K562 (cell line): ENCODE results near the gene DTX1. TPM values are rescaled to one million over a fixed set of nuclear protein-coding genes. Genes with fewer than 3 reads are reported as not detected.

Experiments used
- CBFB ChIP-seq: sonication (generic); formaldehyde crosslinking; IDR thresholded peaks from 2 replicates; pipeline ENCODE4 v1.4.0; 2020; ENCODE audit warnings: mild to moderate bottlenecking, missing genetic modification reagents
- CC2D1A ChIP-seq: fragments of 450-650 bp; IDR thresholded peaks from 2 replicates; pipeline ENCODE4 v1.6.1; 2017; ENCODE audit warnings: mild to moderate bottlenecking
- CEBPZ ChIP-seq: fragments of 150-350 bp; IDR thresholded peaks from 2 replicates; pipeline ENCODE4 v1.6.1; 2014; ENCODE audit warnings: low read depth, mild to moderate bottlenecking, low read length, borderline replicate concordance
- CREM ChIP-seq: IDR thresholded peaks from 2 replicates; pipeline ENCODE4 v1.6.1; 2014; ENCODE audit warnings: antibody characterized with exemption, low read depth
- GABPA ChIP-seq: fragments of 200-800 bp; sonication (Bioruptor generic); conservative IDR thresholded peaks from 2 replicates; pipeline ENCODE4 v1.6.1; 2016; ENCODE audit warnings: low read depth, missing genetic modification characterization, missing compliant biosample characterization
- GABPB1 ChIP-seq: sonication (generic); formaldehyde crosslinking; IDR thresholded peaks from 2 replicates; pipeline ENCODE4 v1.8.0; 2022; ENCODE audit warnings: mild to moderate bottlenecking, missing genetic modification reagents
- GABPB2 ChIP-seq: fragments of 250-450 bp; sonication (Bioruptor Pico); conservative IDR thresholded peaks from 2 replicates; pipeline ENCODE4 v1.5.1; 2021; ENCODE audit warnings: mild to moderate bottlenecking
- HMGXB4 ChIP-seq: sonication (generic); formaldehyde crosslinking; IDR thresholded peaks from 2 replicates; pipeline ENCODE4 v1.8.1; 2023; ENCODE audit warnings: mild to moderate bottlenecking, missing genetic modification reagents
- RAD21 ChIP-seq, 2 experiments: fragments of 250-450 bp in 1 of 2; fragments of 450-650 bp in 1 of 2; sonication (Bioruptor Pico) in 1 of 2; formaldehyde crosslinking in 1 of 2; IDR thresholded peaks in 1 of 2; conservative IDR thresholded peaks in 1 of 2; 2 replicates each; pipeline versions ENCODE4 v1.4.0 to v1.8.0; 2020 to 2022; ENCODE audit warnings: mild to moderate bottlenecking in 2 of 2, moderate library complexity in 1 of 2
- RBM34 ChIP-seq: fragments of 200-400 bp; formaldehyde crosslinking; IDR thresholded peaks from 2 replicates; pipeline ENCODE4 v1.6.1; 2018; ENCODE audit warnings: low read length, borderline replicate concordance; ENCODE audit not compliant: insufficient read depth
- SREBF1 ChIP-seq: fragments of 150-350 bp; IDR thresholded peaks from 2 replicates; pipeline ENCODE4 v1.6.1; 2014; ENCODE audit warnings: antibody characterized with exemption, low read depth, low read length, borderline replicate concordance
- ZNF263 ChIP-seq: sonication (generic); formaldehyde crosslinking; IDR thresholded peaks from 2 replicates; pipeline ENCODE4 v1.8.0; 2022; ENCODE audit warnings: mild to moderate bottlenecking, missing genetic modification reagents, borderline replicate concordance
- ZNF324 ChIP-seq: fragments of 250-450 bp; sonication (Bioruptor Pico); IDR thresholded peaks from 2 replicates; pipeline ENCODE4 v1.4.0; 2020; ENCODE audit warnings: mild to moderate bottlenecking
- ZNF551 ChIP-seq: fragments of 250-450 bp; sonication (Bioruptor Pico); IDR thresholded peaks from 2 replicates; pipeline ENCODE4 v1.5.0; 2021; ENCODE audit warnings: mild to moderate bottlenecking, moderate library complexity
- ZNF699 ChIP-seq: fragments of 250-450 bp; sonication (Bioruptor Pico); IDR thresholded peaks from 2 replicates; pipeline ENCODE4 v1.8.0; 2021; ENCODE audit warnings: mild to moderate bottlenecking, moderate library complexity; ENCODE audit not compliant: insufficient replicate concordance
- polyA plus RNA-seq, 8 experiments: library from polyadenylated mRNA; depleted of rRNA in 4 of 8; stranded (reverse) in 5 of 8; unstranded in 3 of 8; fragments of >200 nt; fragmentation: Nextera tagmentation in 2 of 8; fragmentation: Illumina TruSeq in 1 of 8; extraction: Ambion mirVana in 2 of 8; extraction: Trizol in 1 of 8; gene quantifications; 2 replicates each; pipeline versions ENCODE4 v1.2.1 to v1.2.3, GENCODE V29; 2011 to 2014; ENCODE audit warnings: inconsistent platforms in 1 of 8, missing spikeins in 1 of 8
- total RNA-seq, 7 experiments: library from RNA; depleted of rRNA in 6 of 7; stranded (reverse); fragments of >200 nt in 6 of 7; fragmentation: Illumina TruSeq in 2 of 7; extraction: Trizol in 2 of 7; gene quantifications; 2 replicates each; pipeline versions ENCODE4 v1.2.1 to v1.2.3, GENCODE V29; 2011 to 2021; ENCODE audit warnings: low replicate concordance in 1 of 7
- TF ChIP-seq, protein P1 (sequence below), 2 experiments: fragments of 450-650 bp in 1 of 2; sonication (generic) in 1 of 2; formaldehyde crosslinking in 1 of 2; IDR thresholded peaks in 1 of 2; conservative IDR thresholded peaks in 1 of 2; 2 replicates each; pipeline versions ENCODE4 v1.6.1 to v1.8.1; 2016 to 2023; ENCODE audit warnings: mild to moderate bottlenecking in 2 of 2, moderate library complexity in 2 of 2, inconsistent platforms in 1 of 2, missing genetic modification reagents in 1 of 2
- TF ChIP-seq, protein P2 (sequence below): fragments of 450-650 bp; IDR thresholded peaks from 2 replicates; pipeline ENCODE4 v1.6.1; 2016; ENCODE audit warnings: borderline replicate concordance

The DTX1 gene
- total and polyA plus RNA-seq, 9 of the 15 experiments (the other 6 are each of a cell fraction or from before 2014, with no cell fraction given) = not detected

GRCh38 chr12:113098441-113099028, 42.0 kb downstream of the DTX1 start (continued):
- no peak for TF ChIP-seq RBM34
- TF ChIP-seq ZNF263 (CRISPR knock-in tag) = no peak
- peak; percentile 25 for TF ChIP-seq CREM
- TF ChIP-seq GABPA = peak; percentile 65
- TF ChIP-seq, protein P1, sequence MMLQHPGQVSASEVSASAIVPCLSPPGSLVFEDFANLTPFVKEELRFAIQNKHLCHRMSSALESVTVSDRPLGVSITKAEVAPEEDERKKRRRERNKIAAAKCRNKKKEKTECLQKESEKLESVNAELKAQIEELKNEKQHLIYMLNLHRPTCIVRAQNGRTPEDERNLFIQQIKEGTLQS (IDR thresholded peaks at IDR 0.05) = 0 out of 2 replicates have a peak, but pooled peaks have one; percentile 19
- TF ChIP-seq, protein P1 (CRISPR knock-in tag; conservative IDR thresholded peaks at IDR 0.05) = 0 out of 2 replicates have a peak, but pooled peaks have one; percentile 33
- TF ChIP-seq, protein P2, sequence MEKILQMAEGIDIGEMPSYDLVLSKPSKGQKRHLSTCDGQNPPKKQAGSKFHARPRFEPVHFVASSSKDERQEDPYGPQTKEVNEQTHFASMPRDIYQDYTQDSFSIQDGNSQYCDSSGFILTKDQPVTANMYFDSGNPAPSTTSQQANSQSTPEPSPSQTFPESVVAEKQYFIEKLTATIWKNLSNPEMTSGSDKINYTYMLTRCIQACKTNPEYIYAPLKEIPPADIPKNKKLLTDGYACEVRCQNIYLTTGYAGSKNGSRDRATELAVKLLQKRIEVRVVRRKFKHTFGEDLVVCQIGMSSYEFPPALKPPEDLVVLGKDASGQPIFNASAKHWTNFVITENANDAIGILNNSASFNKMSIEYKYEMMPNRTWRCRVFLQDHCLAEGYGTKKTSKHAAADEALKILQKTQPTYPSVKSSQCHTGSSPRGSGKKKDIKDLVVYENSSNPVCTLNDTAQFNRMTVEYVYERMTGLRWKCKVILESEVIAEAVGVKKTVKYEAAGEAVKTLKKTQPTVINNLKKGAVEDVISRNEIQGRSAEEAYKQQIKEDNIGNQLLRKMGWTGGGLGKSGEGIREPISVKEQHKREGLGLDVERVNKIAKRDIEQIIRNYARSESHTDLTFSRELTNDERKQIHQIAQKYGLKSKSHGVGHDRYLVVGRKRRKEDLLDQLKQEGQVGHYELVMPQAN = no peak
- TF ChIP-seq GABPB2 (CRISPR knock-in tag) = no peak
- TF ChIP-seq ZNF324 (CRISPR knock-in tag) = no peak
- TF ChIP-seq HMGXB4 (CRISPR knock-in tag) = no peak
- TF ChIP-seq CEBPZ = no peak
- no peak for TF ChIP-seq SREBF1
- no peak for TF ChIP-seq ZNF699 (CRISPR knock-in tag)
- TF ChIP-seq RAD21 (CRISPR knock-in tag; conservative IDR thresholded peaks at IDR 0.05 in 1 of 2, IDR thresholded peaks at IDR 0.05 in 1 of 2) = peak; percentile 35 to 86; a peak in 3 of 4 replicates
- TF ChIP-seq CBFB (CRISPR knock-in tag) = no peak
- peak; percentile 44; the same call in 1 of the 2 replicates for TF ChIP-seq CC2D1A
- TF ChIP-seq GABPB1 (CRISPR knock-in tag) = peak; percentile 43; the same call in 1 of the 2 replicates
- no peak for TF ChIP-seq ZNF551 (CRISPR knock-in tag)
